ENCODE results near the gene AQP1. TPM values are rescaled to one million over a fixed set of nuclear protein-coding genes. Genes with fewer than 3 reads are reported as not detected.

AQP1 gene
- total and polyA plus RNA-seq, 2 donors (not counting 1 experiment from before 2014, with no cell fraction given): not detected

GRCh38 chr7:30865076-30865475, 46.6 kb upstream of the AQP1 start:
- DNase-seq: no peak
- Histone ChIP-seq H2AFZ (ENCODE audit: insufficient read depth, low read depth, low read length, poor library complexity, severe bottlenecking) (no peak overlapping the region), H3K27me3 (replicated peaks in 1 of 4; ENCODE audit: control extremely low read depth in 1 of 4, control insufficient read depth in 3 of 4, insufficient read depth in 4 of 4, low read length in 3 of 4) (no peaks in the 10 kb centered on the region), H4K20me1 (ENCODE audit: control insufficient read depth, insufficient read depth, low read length, poor library complexity, severe bottlenecking) (no peaks in the 10 kb centered on the region), H3K9ac (ENCODE audit: low read length) (no peak overlapping the region), H3K4me2 (replicated peaks; ENCODE audit: low read depth, low read length, poor library complexity, severe bottlenecking) (no peak overlapping the region), H3K4me1 (ENCODE audit: control insufficient read depth in 2 of 2, insufficient read depth in 2 of 2, low read length in 2 of 2) (no peaks in the 10 kb centered on the region), H3K4me3 (ENCODE audit: control extremely low read depth in 1 of 5, extremely low read depth in 1 of 5, insufficient read depth in 1 of 5, low read depth in 2 of 5, low read length in 4 of 5) (no peak overlapping the region), H3K36me3 (replicated peaks in 1 of 2; ENCODE audit: control extremely low read depth in 1 of 2, control insufficient read depth in 1 of 2, extremely low read depth in 1 of 2, insufficient read depth in 2 of 2, low read length in 1 of 2) (no peaks in the 10 kb centered on the region), H3K79me2 (ENCODE audit: control insufficient read depth, insufficient read depth, low read length) (no peaks in the 10 kb centered on the region), H3K9me3 (ENCODE audit: control extremely low read depth in 1 of 3, control insufficient read depth in 2 of 3, insufficient read depth in 1 of 3, low read length in 2 of 3) (no peaks in the 10 kb centered on the region), H3K27ac (ENCODE audit: low read length in 2 of 2) (no peak overlapping the region)
- Mint-ChIP-seq H3K4me1 (no peaks in the 10 kb centered on the region), H3K9me3 (ENCODE audit: insufficient read depth) (no peaks in the 10 kb centered on the region), H3K4me3 (no peak overlapping the region), H3K27me3 (no peaks in the 10 kb centered on the region), H3K27ac (no peak overlapping the region)
- ATAC-seq (ENCODE audit: low read depth): no peak
- intact Hi-C loops (cut with micrococcal nuclease): no loop called here
- ChIA-PET CTCF (no interaction called here), POLR2A (no interaction called here)
- TF ChIP-seq CTCF (IDR thresholded peaks at IDR 0.05): no peak
- no peak for TF ChIP-seq EZH2 (IDR thresholded peaks at IDR 0.05; ENCODE audit: borderline replicate concordance, insufficient read depth, low read depth, low read length, poor library complexity, severe bottlenecking)
- WGBS (ENCODE audit: insufficient coverage): 40% methylated on average over 1 of the region's 4 CpGs

- no peak overlapping the region for H2AFZ ChIP-seq (ENCODE audit: insufficient read depth, low read depth, low read length, poor library complexity, severe bottlenecking)
- no peak overlapping the region for H3K9ac ChIP-seq (ENCODE audit: low read length)
- H3K27ac Mint-ChIP-seq: no peak overlapping the region
- TF ChIP-seq EZH2 (IDR thresholded peaks at IDR 0.05; ENCODE audit: borderline replicate concordance, insufficient read depth, low read depth, low read length, poor library complexity, severe bottlenecking) (no peak), CTCF (IDR thresholded peaks at IDR 0.05) (no peak)
- no peaks in the 10 kb centered on the region for H3K27me3 Mint-ChIP-seq
- no peaks in the 10 kb centered on the region for H3K9me3 ChIP-seq (ENCODE audit: control extremely low read depth in 1 of 3, control insufficient read depth in 2 of 3, insufficient read depth in 1 of 3, low read length in 2 of 3)
- no peak overlapping the region for H3K4me2 ChIP-seq (replicated peaks; ENCODE audit: low read depth, low read length, poor library complexity, severe bottlenecking)
- no peak overlapping the region for H3K27ac ChIP-seq (ENCODE audit: low read length in 2 of 2)
- H3K9me3 Mint-ChIP-seq (ENCODE audit: insufficient read depth): no peaks in the 10 kb centered on the region
- H3K79me2 ChIP-seq (ENCODE audit: control insufficient read depth, insufficient read depth, low read length): no peaks in the 10 kb centered on the region
- intact Hi-C loops (cut with micrococcal nuclease): no loop called here
- CTCF ChIA-PET: no interaction called here
- H3K4me1 ChIP-seq (ENCODE audit: control insufficient read depth in 2 of 2, insufficient read depth in 2 of 2, low read length in 2 of 2): no peaks in the 10 kb centered on the region
- no peaks in the 10 kb centered on the region for H3K27me3 ChIP-seq (replicated peaks in 1 of 4; ENCODE audit: control extremely low read depth in 1 of 4, control insufficient read depth in 3 of 4, insufficient read depth in 4 of 4, low read length in 3 of 4)
- DNase-seq: no peak
- H3K4me3 ChIP-seq (ENCODE audit: control extremely low read depth in 1 of 5, extremely low read depth in 1 of 5, insufficient read depth in 1 of 5, low read depth in 2 of 5, low read length in 4 of 5): no peak overlapping the region
- H4K20me1 ChIP-seq (ENCODE audit: control insufficient read depth, insufficient read depth, low read length, poor library complexity, severe bottlenecking): no peaks in the 10 kb centered on the region
- H3K36me3 ChIP-seq (replicated peaks in 1 of 2; ENCODE audit: control extremely low read depth in 1 of 2, control insufficient read depth in 1 of 2, extremely low read depth in 1 of 2, insufficient read depth in 2 of 2, low read length in 1 of 2): no peaks in the 10 kb centered on the region
- H3K4me1 Mint-ChIP-seq: no peaks in the 10 kb centered on the region
- POLR2A ChIA-PET: no interaction called here
- H3K4me3 Mint-ChIP-seq: no peak overlapping the region
- 88% methylated on average over 3 of the region's 4 CpGs for WGBS (ENCODE audit: insufficient coverage)
- no peak for ATAC-seq (ENCODE audit: low read depth)
Measured at GRCh38 chr7:30865821-30866220, 45.8 kb upstream of the AQP1 start.
